Raji (cell line): Measurements from ENCODE around the gene KSR1.
A peak's percentile ranks its signal among the peaks of the same experiment; 100 is the strongest.

Experiments used
- POLR2A ChIP-seq: IDR thresholded peaks from 2 replicates; pipeline ENCODE4 v1.6.1; 2011; ENCODE audit warnings: low read depth, low read length, control low read depth; ENCODE audit not compliant: insufficient read depth

The KSR1 gene

GRCh38 chr17:27631897-27632725 is 175.9 kb downstream of the KSR1 start:
- TF ChIP-seq POLR2A, result no peak

GRCh38 chr17:27633312-27634025 is 177.2 kb downstream of the KSR1 start:
- no peak for TF ChIP-seq POLR2A

- no peak for TF ChIP-seq POLR2A
Observed at GRCh38 chr17:27634026-27634335, 177.7 kb downstream of the KSR1 start.

GRCh38 chr17:27634776-27635175 is 178.5 kb downstream of the KSR1 start:
- TF ChIP-seq POLR2A, result no peak

- no peak; the same call in 1 of the 2 replicates for TF ChIP-seq POLR2A
Observed at GRCh38 chr17:27635275-27635823, 179.1 kb downstream of the KSR1 start.

- no peak for TF ChIP-seq POLR2A
Observed at GRCh38 chr17:27640790-27641189, 184.5 kb downstream of the KSR1 start.

GRCh38 chr17:27644586-27644985 is 188.3 kb downstream of the KSR1 start:
- TF ChIP-seq POLR2A, result no peak

- TF ChIP-seq POLR2A, result no peak
Observed at GRCh38 chr17:27646232-27646631, 190.0 kb downstream of the KSR1 start.

GRCh38 chr17:27647765-27648164 is 191.5 kb downstream of the KSR1 start:
- TF ChIP-seq POLR2A, result no peak

GRCh38 chr17:27649929-27650328 is 193.7 kb downstream of the KSR1 start:
- no peak for TF ChIP-seq POLR2A

GRCh38 chr17:27650836-27651235 is 194.6 kb downstream of the KSR1 start:
- TF ChIP-seq POLR2A, result no peak

- TF ChIP-seq POLR2A, result no peak
Observed at GRCh38 chr17:27651411-27652345, 195.4 kb downstream of the KSR1 start.

GRCh38 chr17:27654136-27654535 is 197.9 kb downstream of the KSR1 start:
- no peak for TF ChIP-seq POLR2A

GRCh38 chr17:27654654-27655524 is 198.6 kb downstream of the KSR1 start:
- peak; percentile 31; the same call in 1 of the 2 replicates for TF ChIP-seq POLR2A
